Right hindlimb (tissue), 1 donor: ENCODE results near the gene LSR.

Source experiments
- DNase-seq: peaks from one replicate; pipeline ENCODE4 v3.0.0-alpha.2; 2018

Gene LSR

GRCh38 chr19:35249146-35249847 is 495 bp downstream of the LSR start:
- DNase-seq: no peak

GRCh38 chr19:35249848-35250711 is 1.3 kb downstream of the LSR start:
- DNase-seq: no peak

GRCh38 chr19:35251456-35251855 is 2.7 kb downstream of the LSR start:
- DNase-seq: no peak

- DNase-seq: no peak
These were observed 4.8 kb downstream of the LSR start for GRCh38 chr19:35253316-35254286.

DNA sequence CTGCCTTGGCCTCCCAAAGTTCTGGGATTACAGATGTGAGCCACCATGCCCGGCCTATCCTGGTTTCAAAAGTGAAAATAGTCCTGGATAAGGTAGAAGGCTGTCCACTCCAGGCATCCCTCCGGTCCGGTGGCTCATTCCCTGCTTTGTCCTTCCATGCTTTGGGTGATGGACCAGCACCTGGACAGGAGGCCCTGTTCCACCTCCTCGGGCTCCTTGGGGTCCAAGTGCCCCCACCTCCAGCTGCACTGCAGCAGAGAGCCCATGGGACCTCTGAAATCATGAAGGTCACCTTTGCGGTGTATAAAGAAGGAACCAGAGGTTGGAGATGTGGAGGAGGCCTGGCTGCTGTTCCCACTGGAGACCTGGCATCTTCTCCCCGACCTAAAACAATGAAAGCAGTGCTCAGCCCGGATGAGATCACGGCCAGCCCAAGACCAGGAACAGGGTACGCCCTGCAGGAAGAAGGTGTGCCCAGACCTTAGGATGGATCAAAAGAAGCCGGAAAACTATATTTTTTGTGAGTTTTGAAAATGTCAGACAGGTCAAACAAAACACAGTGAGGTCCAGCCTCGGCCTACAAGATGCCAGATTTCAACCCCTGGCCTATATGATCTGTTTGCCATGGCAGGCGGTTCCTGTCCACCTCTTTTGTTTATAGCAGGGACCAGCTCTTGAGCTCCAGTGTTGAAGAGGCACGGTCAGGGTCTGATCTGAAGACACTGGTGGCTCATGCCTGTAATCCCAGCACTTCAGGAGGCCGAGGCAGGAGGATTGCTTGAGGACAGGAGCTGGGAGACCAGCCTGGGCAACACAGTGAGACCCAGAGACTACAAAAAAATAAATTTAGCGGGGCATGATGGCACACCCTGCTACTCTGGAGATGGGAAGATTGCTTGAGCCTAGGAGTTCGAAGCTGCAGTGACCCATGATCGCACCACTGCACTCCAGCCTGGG is 5.8 kb downstream of the LSR start:
- no peak for DNase-seq

GRCh38 chr19:35256566-35256965 is 7.8 kb downstream of the LSR start:
- no peak for DNase-seq

- no peak for DNase-seq
These were observed 8.3 kb downstream of the LSR start for GRCh38 chr19:35257113-35257461.

- peak; percentile 17 for DNase-seq
These were observed 12.0 kb downstream of the LSR start for GRCh38 chr19:35260694-35261304.

- DNase-seq: peak; percentile 30
These were observed 12.7 kb downstream of the LSR start for GRCh38 chr19:35261356-35262100.

DNA sequence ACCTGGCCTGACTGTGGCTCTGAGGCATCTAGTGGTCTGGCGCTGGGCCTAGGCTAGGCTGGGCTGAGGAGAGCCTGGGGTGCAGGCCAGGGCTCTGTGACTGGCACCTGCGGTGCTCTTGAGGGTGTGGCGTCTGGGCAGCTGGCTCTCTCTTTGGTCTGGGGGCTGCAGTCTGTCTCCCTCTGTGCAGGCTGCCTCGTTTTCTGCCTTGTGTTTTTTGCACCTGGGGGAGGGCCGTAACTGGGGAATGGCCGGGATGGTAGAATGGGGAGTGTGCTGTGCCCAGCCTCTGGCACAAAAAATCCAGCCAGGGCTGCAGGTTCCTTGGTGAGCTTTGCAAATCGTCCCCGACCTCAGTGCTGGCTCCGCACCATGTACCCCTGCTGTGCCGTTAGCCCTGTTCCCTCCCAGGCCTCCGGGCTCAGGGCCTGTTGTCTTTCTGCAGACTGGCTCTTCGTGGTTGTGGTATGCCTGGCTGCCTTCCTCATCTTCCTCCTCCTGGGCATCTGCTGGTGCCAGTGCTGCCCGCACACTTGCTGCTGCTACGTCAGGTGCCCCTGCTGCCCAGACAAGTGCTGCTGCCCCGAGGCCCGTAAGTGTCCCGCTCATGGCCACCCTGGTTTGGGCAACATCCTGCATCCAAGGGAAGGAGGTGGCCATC is 13.4 kb downstream of the LSR start:
- DNase-seq: no peak

DNA sequence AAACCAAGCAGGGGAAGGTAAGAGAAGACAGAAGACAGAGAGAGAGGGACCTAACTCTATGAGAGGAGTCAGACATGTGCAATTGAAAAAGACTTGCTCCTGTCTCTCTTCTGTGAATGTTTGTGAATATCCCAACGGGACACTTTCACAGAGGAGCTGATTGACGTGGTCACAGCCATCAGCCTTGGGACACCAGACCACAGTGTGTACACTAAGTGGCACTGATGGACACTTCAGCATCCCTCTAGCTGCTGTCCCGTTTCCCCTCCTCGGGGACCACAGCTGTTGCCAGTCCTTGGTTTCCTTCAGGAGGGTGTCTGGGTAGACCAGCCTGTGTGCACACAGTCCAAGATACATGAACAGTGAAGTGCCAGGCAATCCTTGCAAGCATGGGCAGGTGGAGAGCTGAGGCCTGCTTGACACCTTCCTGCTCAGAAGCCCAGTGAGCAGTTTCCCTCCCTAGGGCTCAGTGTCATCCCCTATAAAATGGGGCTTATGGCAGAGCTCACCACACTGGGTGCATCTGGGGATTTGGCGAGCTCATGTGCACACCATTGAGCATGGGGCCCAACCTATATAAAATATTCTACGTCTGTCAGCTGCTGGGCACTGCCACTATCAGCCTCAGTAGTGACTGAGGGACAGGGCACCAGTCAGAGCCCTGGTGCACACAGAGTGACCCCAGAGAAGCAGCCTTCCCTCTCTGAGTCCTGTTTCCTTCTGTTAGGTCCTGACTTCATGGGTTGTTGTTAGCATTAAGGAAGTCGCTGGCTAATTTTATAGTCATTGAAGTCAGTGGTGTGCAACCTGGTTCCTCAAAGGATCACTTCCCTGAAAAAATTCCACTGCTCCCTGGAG is 15.7 kb downstream of the LSR start:
- DNase-seq: peak; percentile 27

DNA sequence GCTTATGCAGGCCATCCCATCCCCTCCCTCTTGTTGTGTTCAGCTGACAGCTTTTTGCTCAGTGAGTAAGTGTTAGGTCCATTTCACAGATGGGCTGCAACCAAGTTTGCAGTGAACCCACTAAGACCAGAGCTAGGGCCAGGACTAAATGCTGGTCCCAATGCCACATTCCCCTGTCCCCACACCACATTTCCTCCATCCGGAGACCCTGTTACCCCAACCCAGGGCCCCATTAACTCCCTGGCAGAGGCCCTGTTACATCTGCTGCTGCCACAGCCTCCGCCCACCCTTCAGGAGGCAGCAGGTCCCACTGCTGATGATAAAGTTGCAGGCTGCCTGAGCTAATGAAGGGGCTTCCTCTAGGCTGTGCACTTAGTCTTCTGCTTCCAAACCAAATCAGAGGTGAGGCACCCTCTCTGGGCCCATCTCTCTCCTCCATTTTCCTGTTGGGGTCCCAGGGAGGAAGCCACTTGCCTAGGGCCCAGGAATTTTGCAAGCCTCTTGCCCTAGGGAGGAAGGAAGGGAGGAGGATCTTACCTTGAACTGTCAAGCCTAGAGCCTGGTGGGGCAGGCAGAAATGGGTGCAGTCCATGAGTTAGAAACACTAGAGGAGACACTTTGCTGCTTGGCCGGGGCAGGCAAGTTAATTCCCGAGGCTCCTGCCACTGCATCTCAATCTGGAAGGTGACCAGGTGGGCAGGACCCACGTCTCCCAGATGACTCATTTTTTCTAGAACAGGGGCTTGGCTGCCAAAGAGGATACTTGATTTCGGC is 16.5 kb downstream of the LSR start:
- DNase-seq: no peak

- no peak for DNase-seq
These were observed 17.2 kb downstream of the LSR start for GRCh38 chr19:35265900-35266519.

- no peak for DNase-seq
These were observed 17.9 kb downstream of the LSR start for GRCh38 chr19:35266520-35267352.

DNA sequence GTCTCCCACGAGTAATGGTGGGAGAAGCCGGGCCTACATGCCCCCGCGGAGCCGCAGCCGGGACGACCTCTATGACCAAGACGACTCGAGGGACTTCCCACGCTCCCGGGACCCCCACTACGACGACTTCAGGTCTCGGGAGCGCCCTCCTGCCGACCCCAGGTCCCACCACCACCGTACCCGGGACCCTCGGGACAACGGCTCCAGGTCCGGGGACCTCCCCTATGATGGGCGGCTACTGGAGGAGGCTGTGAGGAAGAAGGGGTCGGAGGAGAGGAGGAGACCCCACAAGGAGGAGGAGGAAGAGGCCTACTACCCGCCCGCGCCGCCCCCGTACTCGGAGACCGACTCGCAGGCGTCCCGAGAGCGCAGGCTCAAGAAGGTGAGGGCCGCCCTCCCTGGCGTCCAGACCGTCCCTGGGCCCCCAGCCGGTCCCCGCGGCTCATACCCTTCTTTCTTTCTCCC is 18.6 kb downstream of the LSR start:
- DNase-seq: peak; percentile 70

- DNase-seq: peak; percentile 83
These were observed 19.2 kb downstream of the LSR start for GRCh38 chr19:35267818-35268535.
